Endometrial microvascular endothelial cells (primary cell): ENCODE data around the gene TPD52L1. TPM values are rescaled to one million over a fixed set of nuclear protein-coding genes. Genes with fewer than 3 reads are reported as not detected.

Source experiments
- in situ Hi-C: cut with HindIII; loops from 2 replicates; pipeline ENCODE4 v1.10.0; 2017; ENCODE audit warnings: low sequenced_read_pairs, low pct_unique_long_range_greater_than_20kb; ENCODE audit errors: inconsistent ontology term
- total RNA-seq: library from RNA; depleted of rRNA; stranded (reverse); fragments of >200 nt; gene quantifications from one replicate; pipeline ENCODE4 v1.2.3, GENCODE V29; 2015; ENCODE audit errors: inconsistent ontology term

TPD52L1 gene
- total RNA-seq, 1 donor from 2014 or later: 2.0 TPM

GRCh38 chr6:125169058-125169457 lies 15.5 kb downstream of the TPD52L1 start:
- in situ Hi-C loops: no loop called here

DNA sequence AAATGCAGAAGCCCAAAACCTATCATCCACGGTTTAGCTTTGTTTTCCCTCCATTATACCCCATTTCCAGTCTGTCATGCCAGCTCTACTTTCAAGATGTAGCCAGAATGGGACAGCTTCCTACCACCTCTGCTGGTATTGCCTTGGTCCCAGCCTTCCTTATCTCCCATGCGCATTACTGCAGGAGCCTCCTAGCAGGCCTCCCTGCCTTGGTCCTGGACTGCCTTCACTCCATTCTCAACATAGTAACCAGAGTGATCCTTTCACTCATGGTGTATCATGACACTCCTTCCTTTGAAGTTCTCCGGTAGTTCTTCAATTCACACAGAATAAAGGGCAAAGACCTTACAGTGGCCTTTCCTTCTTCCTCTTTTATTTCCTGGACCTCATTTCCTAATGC lies 15.9 kb downstream of the TPD52L1 start:
- in situ Hi-C loops: no loop called here

- in situ Hi-C loops: no loop called here
Observed at GRCh38 chr6:125170376-125170775, 16.8 kb downstream of the TPD52L1 start.

DNA sequence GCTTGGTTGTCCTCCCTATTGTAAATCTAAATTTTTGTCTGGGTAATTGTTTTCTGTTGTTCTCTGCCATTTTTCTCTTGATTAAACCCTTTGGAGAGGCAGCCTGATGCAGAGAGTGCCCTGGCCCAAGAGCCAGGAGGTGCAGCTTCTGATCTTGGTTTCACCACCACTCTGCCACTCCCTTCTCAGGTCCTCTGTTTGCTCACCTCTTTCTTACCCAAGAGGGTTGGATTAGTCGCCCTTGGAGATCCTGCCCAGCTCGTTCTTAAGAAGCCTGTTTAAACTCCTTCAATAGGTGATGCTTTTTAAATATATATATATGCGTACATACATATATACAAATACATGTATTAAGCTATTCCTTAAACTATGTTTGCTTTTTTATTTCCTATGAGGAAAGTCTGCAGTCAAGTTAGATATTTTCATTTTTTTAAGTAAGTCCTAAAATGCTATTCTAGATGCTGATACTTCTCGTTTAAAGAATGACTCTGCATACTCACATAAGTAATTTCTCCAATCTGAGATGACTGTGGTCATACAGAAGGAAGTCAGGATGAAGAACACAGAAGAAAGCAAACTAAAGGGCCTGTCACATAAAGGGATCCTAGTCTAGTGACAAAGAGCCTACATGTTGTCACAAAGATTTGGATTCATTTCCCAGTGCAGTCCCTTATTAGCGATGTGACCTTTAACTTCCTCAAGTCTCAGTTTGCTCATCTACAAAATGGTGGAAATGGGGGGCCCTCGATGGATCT lies 19.9 kb downstream of the TPD52L1 start:
- in situ Hi-C loops: no loop called here

GRCh38 chr6:125174626-125175025 lies 21.1 kb downstream of the TPD52L1 start:
- in situ Hi-C loops: no loop called here

- in situ Hi-C loops: no loop called here
Observed at GRCh38 chr6:125175466-125176048, 22.0 kb downstream of the TPD52L1 start.

DNA sequence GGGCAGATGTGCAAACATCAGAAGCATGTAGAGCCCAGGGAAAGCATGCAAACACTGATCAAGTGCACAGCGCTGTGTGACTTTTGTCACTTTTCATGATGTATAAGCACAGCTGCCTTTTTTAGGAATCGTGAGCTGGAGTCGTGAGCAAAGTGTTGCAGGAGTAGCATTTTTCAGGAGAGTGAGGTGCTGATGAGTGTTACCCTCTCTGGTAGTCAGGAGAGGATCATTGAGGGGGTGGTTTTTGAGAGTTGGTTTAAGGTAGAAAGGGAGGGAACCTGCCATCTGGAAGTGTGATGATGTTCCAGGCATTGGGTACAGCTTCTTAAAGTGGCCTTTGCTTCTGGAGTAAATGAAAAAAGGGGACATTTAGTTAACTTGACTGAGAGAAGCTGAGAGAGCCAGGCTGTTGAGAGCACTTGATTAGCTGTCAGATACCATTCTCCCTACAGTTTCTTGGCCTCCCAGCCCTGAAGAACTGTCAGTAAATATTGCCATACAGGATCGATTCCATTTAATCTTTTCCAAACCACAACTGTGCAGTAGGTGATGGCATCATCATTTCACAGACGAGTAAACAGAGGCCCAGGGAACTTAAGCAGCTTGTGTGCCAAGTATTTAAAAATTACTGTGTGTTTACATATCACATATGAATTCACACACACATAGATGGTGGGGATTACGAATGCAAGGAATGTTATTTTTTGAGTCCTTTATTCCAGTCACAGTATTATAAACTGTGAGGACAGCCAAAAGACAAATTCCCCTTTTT lies 28.9 kb downstream of the TPD52L1 start:
- in situ Hi-C loops: no loop called here

DNA sequence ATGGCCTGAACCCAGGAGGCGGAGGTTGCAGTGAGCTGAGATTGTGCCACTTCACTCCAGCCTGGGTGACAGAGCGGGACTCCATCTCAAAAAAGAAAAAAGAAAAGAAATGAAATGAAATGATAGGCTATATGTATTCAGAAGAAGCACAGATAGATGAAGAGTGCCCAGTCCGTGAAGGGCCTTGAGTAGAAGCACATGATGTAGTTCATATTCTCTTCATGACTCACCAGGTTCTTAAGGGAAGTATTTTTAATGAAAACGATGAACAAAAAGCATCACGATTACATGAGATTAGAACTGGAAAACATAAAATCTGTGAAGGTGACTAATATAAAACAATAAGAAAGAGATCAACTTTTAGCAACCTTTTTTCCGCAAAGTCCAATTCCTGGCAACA lies 29.8 kb downstream of the TPD52L1 start:
- in situ Hi-C loops: no loop called here

DNA sequence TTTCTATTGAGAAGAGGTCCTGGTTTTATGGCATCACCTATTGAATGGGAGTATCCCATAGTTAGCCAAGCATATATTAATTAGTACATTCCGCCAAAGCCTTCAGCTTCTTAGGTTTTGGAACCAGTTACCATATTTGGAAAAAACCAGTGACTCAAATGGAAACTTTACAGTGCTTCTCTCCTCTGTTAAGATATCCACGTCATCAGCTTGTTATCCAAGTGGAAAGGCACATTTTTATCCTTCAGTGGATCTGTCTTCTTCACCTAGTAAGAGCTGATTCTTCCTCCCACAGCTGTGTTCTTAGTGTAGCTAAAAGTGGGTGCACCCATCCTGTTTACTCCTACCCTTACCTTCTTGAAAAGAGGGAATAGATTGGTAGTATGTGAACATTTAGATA lies 34.5 kb downstream of the TPD52L1 start:
- in situ Hi-C loops: no loop called here

- in situ Hi-C loops: no loop called here
Observed at GRCh38 chr6:125188594-125189203, 35.1 kb downstream of the TPD52L1 start.

DNA sequence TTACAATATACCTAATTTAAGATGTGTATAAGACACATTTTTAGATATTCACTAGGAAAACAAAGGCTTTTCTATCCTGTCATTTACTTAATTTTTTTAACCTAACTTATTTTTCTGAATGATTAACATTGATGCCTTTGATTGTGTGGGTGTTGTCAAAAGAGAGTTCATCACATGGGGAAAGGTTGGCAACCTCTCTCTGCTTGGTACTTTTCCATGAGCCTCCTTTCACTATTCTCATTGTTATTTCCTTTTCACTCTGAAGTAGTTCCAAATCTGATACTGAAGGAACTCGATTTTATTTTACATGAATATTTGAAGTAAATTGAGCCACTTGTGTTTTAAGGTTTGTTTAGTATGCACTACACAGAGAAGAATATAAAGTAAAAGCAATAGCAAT lies 35.9 kb downstream of the TPD52L1 start:
- in situ Hi-C loops: no loop called here

- in situ Hi-C loops: no loop called here
Observed at GRCh38 chr6:125190667-125191066, 37.1 kb downstream of the TPD52L1 start.

- in situ Hi-C loops: no loop called here
Observed at GRCh38 chr6:125191916-125192609, 38.5 kb downstream of the TPD52L1 start.

GRCh38 chr6:125192610-125192930 lies 39.0 kb downstream of the TPD52L1 start:
- in situ Hi-C loops: no loop called here

- in situ Hi-C loops: no loop called here
Observed at GRCh38 chr6:125193208-125193607, 39.6 kb downstream of the TPD52L1 start.

- in situ Hi-C loops: no loop called here
Observed at GRCh38 chr6:125194941-125195340, 41.4 kb downstream of the TPD52L1 start.

- in situ Hi-C loops: no loop called here
Observed at GRCh38 chr6:125195526-125195925, 42.0 kb downstream of the TPD52L1 start.

DNA sequence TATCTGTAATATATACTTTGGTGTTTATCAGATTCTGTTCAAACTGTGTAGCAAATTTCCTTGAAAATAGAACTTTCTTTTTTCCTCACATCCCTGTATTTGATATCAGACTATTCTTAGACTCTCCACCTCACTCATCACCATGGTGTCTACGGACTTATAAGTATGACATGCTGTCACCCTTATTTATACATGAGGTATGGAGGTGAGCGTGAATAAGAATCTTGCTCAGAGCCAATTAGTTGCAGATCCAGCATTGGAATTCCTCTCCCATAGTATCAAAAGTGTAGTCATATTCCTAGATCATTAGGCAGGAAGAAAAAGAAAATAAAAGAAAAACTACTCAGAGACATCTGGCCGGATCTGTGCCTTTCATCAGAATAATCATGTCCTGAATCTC lies 43.0 kb downstream of the TPD52L1 start:
- in situ Hi-C loops: no loop called here

DNA sequence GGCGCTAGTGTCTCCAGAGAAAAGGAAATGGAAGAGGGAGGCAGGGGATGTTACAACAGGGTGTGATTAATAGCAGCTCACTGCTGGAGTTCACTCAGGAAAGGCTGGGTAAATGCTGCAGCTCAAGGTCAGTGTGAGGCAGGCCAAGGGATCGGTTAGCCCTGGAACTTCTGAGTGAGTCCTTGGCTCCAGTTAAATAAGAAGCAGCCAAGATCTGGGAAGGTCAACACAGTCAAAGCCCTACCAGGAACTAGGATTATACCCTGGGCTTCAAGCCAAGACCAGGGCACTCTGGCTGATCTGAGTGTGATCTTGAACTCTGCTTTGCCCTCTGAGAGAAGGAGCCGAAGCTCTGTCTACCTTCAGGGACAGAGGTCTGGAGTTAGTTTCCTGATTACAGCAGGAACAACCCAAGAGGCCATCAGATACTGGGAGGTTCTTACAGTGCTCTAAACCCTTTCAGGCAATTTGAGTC lies 44.3 kb downstream of the TPD52L1 start:
- in situ Hi-C loops: no loop called here
